Pancreas (tissue), 10 donors: ENCODE results near the gene PJA2. TPM values are rescaled to one million over a fixed set of nuclear protein-coding genes. Genes with fewer than 3 reads are reported as not detected.

Source experiments
- ATAC-seq, 4 donors: fragments of 200-7000 bp; cut with Tn5 transposase; one replicate each; pipeline versions ENCODE4 v1.8.0 to v1.9.1; 2020; ENCODE audit warnings: mild to moderate bottlenecking in 4 of 4, moderate library complexity in 4 of 4
- DNase-seq, 6 donors: peaks; one replicate each; pipeline ENCODE4 v3.0.0-alpha.2; 2020
- FAIRE-seq: peaks from 2 replicates; lab custom pipeline; 2012; peaks lifted over from hg19 to GRCh38; lab: Jason Lieb, UNC
- H3K27ac ChIP-seq, 4 donors: fragments of 200-600 bp; sonication (generic); 1 replicate in 3 of 4; 2 replicates in 1 of 4; pipeline versions ENCODE4 v1.5.0 to v1.8.0; 2020
- H3K27me3 ChIP-seq, 4 donors: fragments of 200-600 bp; one replicate each; pipeline ENCODE4 v1.8.0; 2021
- H3K36me3 ChIP-seq, 3 donors: fragments of 200-600 bp; sonication (generic) in 1 of 3; one replicate each; pipeline versions ENCODE4 v1.5.0 to v1.8.0; 2020 to 2021
- H3K4me1 ChIP-seq, 3 donors: fragments of 200-600 bp; one replicate each; pipeline ENCODE4 v1.8.0; 2021
- H3K4me3 ChIP-seq, 4 donors: fragments of 200-600 bp; sonication (generic) in 2 of 4; one replicate each; pipeline versions ENCODE4 v1.5.0 to v1.8.0; 2020 to 2021
- H3K9me3 ChIP-seq, 4 donors: fragments of 200-600 bp; one replicate each; pipeline ENCODE4 v1.8.0; 2021
- CTCF ChIP-seq, 4 donors: fragments of 200-600 bp; sonication (generic) in 3 of 4; IDR thresholded peaks; one replicate each; pipeline versions ENCODE4 v1.5.0 to v1.8.0; 2021; ENCODE audit warnings: antibody characterized with exemption in 4 of 4
- WGBS, 2 donors: extraction: QIAGEN DNeasy Blood & Tissue Kit; methylation state at CpG; one replicate each; pipeline ENCODE4 v1.1.7; 2013; 5-methylcytosine and 5-hydroxymethylcytosine counted together
- intact Hi-C, 3 donors: fragments of 100-400 bp; cut with DNase I; formaldehyde crosslinking; loops; one replicate each; pipeline versions ENCODE4 v1.11.1 to v1.14.2; 2022
- polyA plus RNA-seq, 2 donors: library from polyadenylated mRNA; stranded (reverse); fragments of 200-250 nt; gene quantifications; one replicate each; pipeline ENCODE4 v1.2.3, GENCODE V29; 2013
- total RNA-seq, 6 donors: library from RNA; stranded (reverse); fragmentation: NEBNext Ultra II Directional in 4 of 6; extraction: Animal tissue kit (Norgen Biotek cat#: 25700) in 4 of 6; gene quantifications; one replicate each; pipeline versions ENCODE4 v1.2.1 to v1.2.4, GENCODE V29; 2021 to 2023
- donor health status: healthy with polysubstance abuse.
- donor health status: DM: no; HTN: no; CAD: no; lungs with moderate emphysema.
- donor health status: DM: no; HTN: no; CAD: no.
- donor health status: control.
- donor health status: control.
- donor health status: Bipolar disorder and iron deficiency.
- donor health status: DM: yes; HTN: yes; CAD: no.
- donor health status: DM: no; HTN: no; CAD: no.
- donor health status: DM: no; HTN: no; CAD: no.
- donor health status: DM: yes; HTN: yes; CAD: no.

Gene PJA2
- 10 to 100 TPM; 25.0 to 49.7 (median 37.5) TPM for total RNA-seq
- polyA plus RNA-seq: 10 to 100 TPM; 10.4 to 30.9 TPM

- WGBS, 2 donors: 0 to 2% methylated on average over 31 to 44 of the region's 44 CpGs
- peak within 1 kb of the TSS; percentile 91 to 99 (median 96) for H3K27ac ChIP-seq
- DNase-seq (peak; percentile 96 to 99 (median 98)), ATAC-seq (peak; percentile 87 to 92 (median 90)), FAIRE-seq (peak; percentile 96)
- no peaks in the 10 kb centered on the region for H3K9me3 ChIP-seq
- intact Hi-C loops: no loop called here
- peak within 1 kb of the TSS; percentile 49 to 88 (median 82) for H3K4me3 ChIP-seq
- peaks cover 8 to 47% (median 38%) of the 10 kb centered on the region in 3 donors for H3K4me1 ChIP-seq
- peak in 3 of 4 donors; percentile 19 to 37 (median 27) for TF ChIP-seq CTCF (IDR thresholded peaks at IDR 0.05)
- no peaks in the 10 kb centered on the region for H3K27me3 ChIP-seq
- H3K36me3 ChIP-seq: no peaks in the 10 kb centered on the region
Observed at GRCh38 chr5:109409844-109410388, at the start of gene PJA2. Gene PJA2, minus strand, starts transcription at chr5:109409974. Its CDS starts 26,541 bp downstream, at chr5:109383433.

- Histone ChIP-seq H3K4me1 (peaks cover 0 to 9% (median 3%) of the 10 kb centered on the region in 3 donors), H3K4me3 (no peak overlapping the region), H3K27ac (peak overlapping the region in 2 of 4 donors; percentile 22 to 56), H3K27me3 (no peaks in the 10 kb centered on the region), H3K9me3 (no peaks in the 10 kb centered on the region), H3K36me3 (no peaks in the 10 kb centered on the region)
- WGBS, 2 donors: 42 to 48% methylated on average over 3 of the region's 3 CpGs
- TF ChIP-seq CTCF (IDR thresholded peaks at IDR 0.05): no peak
- intact Hi-C loops: no loop called here
- no peak for FAIRE-seq
- no peak for DNase-seq
- peak in 3 of 4 donors; percentile 82 to 95 (median 82) for ATAC-seq
Observed at GRCh38 chr5:109455598-109456096, 45.9 kb upstream of the PJA2 start.

- peak in 3 of 4 donors; percentile 56 to 78 (median 74) for ATAC-seq
- DNase-seq: no peak
- H3K9me3 ChIP-seq: no peaks in the 10 kb centered on the region
- 73 to 74% methylated on average over 6 of the region's 6 CpGs for WGBS, 2 donors
- no peak for FAIRE-seq
- H3K36me3 ChIP-seq: no peaks in the 10 kb centered on the region
- intact Hi-C loops: no loop called here
- H3K27ac ChIP-seq: peak overlapping the region in 2 of 4 donors; percentile 22 to 56
- H3K27me3 ChIP-seq: no peaks in the 10 kb centered on the region
- no peak for TF ChIP-seq CTCF (IDR thresholded peaks at IDR 0.05)
- no peak overlapping the region for H3K4me3 ChIP-seq
- H3K4me1 ChIP-seq: peaks cover 0 to 9% (median 3%) of the 10 kb centered on the region in 3 donors
Observed at GRCh38 chr5:109454731-109455505, 45.1 kb upstream of the PJA2 start.

- no peaks in the 10 kb centered on the region for H3K9me3 ChIP-seq
- intact Hi-C loops: no loop called here
- no peaks in the 10 kb centered on the region for H3K27me3 ChIP-seq
- FAIRE-seq (no peak), ATAC-seq (no peak), DNase-seq (no peak)
- H3K4me3 ChIP-seq: no peak overlapping the region
- H3K27ac ChIP-seq: no peak overlapping the region
- no peak for TF ChIP-seq CTCF (IDR thresholded peaks at IDR 0.05)
- H3K4me1 ChIP-seq: peaks cover 0 to 9% (median 3%) of the 10 kb centered on the region in 3 donors
- H3K36me3 ChIP-seq: no peaks in the 10 kb centered on the region
Observed at GRCh38 chr5:109453251-109453650, 43.5 kb upstream of the PJA2 start.
